ENCODE measurements around the gene TMEM250.

Gene TMEM250

DNA sequence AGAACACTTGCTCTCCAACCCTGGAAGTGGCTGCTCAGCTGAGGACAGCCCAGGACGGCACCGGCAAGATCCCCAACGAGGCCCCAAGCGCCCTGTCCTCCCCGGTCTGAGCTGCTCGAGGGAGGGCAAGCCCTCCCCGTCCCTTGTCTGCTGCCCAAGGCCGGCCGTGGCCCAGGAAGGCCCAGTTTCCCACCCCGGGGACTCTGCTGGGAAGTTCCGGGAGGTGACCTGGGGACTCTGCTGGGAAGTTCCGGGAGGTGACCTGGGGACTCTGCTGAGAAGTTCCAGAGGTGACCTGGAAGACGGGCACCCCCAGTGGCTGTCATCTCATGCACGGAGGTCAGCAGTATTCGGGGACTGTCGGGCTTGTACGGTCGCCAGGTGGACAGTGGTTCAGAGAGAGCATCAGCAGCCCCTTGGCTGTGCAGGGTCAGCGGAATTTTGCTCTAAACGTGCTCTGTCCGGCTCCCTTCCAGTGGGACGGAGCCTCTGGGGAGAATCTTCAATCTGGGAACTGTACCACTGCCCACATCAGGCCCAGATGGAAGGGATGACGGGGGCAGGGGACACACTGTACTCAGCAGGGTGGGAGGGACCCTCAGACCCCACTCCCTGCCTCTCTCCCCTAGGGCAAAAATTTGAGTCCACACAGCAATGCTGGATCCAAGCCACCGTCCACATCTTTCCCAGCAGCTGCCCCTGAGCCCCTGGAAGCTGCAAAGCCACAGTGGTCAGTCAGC, 30.8 kb downstream of the TMEM250 start:
- TF ChIP-seq, protein P1, sequence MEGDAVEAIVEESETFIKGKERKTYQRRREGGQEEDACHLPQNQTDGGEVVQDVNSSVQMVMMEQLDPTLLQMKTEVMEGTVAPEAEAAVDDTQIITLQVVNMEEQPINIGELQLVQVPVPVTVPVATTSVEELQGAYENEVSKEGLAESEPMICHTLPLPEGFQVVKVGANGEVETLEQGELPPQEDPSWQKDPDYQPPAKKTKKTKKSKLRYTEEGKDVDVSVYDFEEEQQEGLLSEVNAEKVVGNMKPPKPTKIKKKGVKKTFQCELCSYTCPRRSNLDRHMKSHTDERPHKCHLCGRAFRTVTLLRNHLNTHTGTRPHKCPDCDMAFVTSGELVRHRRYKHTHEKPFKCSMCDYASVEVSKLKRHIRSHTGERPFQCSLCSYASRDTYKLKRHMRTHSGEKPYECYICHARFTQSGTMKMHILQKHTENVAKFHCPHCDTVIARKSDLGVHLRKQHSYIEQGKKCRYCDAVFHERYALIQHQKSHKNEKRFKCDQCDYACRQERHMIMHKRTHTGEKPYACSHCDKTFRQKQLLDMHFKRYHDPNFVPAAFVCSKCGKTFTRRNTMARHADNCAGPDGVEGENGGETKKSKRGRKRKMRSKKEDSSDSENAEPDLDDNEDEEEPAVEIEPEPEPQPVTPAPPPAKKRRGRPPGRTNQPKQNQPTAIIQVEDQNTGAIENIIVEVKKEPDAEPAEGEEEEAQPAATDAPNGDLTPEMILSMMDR (IDR thresholded peaks at IDR 0.05; ENCODE audit: low read depth, low read length), result no peak
- H3K4me3 ChIP-seq (ENCODE audit: low read depth, low read length), result no peak overlapping the region

DNA sequence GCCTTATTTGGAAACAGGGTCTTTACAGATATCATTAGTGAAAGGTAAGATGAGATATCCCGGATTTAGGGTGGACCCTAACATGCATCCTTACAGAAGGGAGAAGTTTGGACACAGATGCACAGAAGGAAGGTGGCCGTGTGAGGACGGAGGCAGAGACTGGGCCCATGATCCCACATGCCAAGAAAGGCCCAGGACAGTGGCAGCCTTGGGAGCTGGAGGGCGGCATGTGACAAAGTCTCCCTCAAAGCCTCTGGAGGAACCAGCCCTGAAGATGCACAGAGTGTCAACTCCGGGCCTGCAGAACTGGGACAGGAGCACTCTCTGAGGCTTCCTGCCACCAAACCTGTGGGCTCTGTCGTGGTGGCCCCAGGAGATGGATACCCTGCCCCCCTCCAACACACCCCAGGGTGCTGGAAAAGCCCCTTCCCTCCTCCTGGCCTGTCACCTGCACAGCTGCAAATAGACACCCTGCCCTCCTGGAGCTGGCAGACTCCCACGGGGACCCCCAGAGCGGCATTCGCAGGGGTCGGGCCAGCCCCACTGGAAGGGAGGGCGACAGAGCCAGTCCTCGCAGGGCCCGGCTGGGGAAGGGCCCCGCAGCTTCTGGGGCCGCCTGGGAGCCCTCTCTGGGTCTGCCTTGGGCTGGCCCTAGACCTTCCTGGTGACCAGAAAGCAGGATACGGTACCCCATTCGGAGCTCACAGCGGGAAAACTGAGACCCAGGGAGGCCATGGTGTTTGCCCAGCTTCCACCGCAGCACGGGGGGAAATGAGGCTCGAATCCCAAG, 31.5 kb downstream of the TMEM250 start:
- TF ChIP-seq, protein P1 (IDR thresholded peaks at IDR 0.05; ENCODE audit: low read depth, low read length), result no peak
- no peak overlapping the region for H3K4me3 ChIP-seq (ENCODE audit: low read depth, low read length)

DNA sequence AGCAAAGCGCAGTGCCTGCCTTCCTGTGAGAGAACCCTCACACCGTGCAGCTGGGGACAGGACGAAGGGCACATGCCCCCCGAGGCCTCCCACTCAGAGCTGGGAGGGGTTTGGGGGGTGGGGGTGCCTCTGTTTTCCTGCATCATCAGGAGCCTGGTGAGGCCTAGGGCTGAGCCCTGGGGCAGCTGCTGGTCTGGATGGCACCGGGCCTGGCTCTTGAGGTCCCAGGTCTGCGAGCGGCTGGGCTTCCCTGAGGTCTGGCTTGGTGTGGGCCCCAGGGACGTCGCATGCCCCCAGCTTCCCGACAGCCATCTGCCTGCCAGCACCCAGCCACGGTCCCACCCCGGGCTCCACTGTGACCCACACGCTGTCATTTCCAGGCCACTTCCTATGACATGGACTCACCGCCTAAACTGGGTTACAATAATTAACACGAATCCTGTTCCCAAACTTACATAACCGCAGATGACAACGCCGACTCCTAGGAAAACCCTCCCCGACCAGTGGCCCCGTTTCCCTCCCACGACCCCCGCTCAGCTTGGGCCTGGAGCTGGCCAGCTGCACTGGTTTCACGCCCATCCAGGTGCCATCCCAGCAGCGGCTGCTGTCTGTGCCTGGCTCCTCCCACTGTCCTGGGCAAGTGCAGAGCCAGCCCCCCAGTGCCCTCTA, 32.3 kb downstream of the TMEM250 start:
- TF ChIP-seq, protein P1 (IDR thresholded peaks at IDR 0.05; ENCODE audit: low read depth, low read length), result no peak

DNA sequence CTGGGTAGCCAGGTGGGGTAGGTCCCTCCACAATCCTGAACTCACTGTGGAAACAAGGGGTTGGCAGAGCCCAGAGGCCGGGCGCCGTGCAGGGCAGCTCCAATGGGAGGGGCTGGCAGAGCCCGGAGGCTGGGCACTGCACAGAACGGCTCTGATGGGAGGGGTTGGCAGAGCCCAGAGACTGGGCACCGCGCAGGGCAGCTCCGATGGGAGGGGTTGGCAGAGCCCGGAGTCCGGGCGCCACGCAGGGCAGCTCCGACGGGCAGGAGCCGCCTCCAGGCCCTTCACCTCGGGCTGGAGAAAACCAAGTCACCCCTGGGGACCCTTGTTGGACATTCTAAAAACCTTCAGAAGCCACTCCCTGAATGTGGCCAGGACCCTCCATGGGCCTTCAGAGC, 32.9 kb downstream of the TMEM250 start:
- no peak overlapping the region for H3K4me3 ChIP-seq (ENCODE audit: low read depth, low read length)
- TF ChIP-seq, protein P1 (IDR thresholded peaks at IDR 0.05; ENCODE audit: low read depth, low read length), result no peak

More for the DNA sequence above, 32.3 kb downstream of the TMEM250 start:
- H3K4me3 ChIP-seq (ENCODE audit: low read depth, low read length), result no peak overlapping the region

DNA sequence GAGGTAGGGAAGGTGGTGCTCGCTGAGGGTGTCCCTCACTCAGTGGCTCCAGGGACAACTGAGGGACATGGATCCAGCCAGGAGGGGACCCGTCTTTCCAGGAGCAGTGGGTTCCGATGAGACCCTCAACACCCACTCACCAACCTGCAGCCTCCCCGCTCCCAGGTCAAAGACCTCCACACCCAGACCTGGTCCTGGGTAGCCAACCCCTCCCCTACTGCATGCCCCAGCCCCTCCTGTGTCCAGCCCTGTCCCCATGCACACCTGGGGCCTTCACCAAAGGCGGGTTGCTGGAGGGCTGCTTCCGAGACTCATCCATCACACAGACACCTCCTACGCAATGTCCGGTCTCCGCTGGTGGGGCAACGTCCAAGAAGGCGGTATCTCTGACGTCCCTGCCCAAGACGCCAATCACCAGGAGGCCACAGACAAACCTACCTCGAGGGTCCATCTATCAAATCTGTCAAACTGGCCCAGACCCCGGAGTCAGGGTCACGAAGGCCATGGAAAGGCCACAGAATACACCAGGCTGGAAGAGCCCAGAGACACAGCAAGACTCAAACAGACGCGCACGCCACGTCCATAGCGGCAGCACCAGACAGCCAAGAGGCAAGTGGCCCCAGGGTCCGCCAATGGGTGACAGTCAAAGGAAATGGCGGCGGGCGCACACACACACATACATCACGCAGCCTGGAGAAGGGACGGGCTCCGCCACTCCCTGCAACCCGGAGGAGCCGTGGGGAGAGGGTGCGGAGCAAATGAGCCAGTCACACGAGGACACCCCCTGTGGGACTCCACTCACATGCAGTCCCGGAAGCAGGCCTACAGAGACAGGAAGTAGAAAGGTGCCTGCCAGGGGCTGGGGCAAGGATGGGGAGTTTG, 34.4 kb downstream of the TMEM250 start:
- TF ChIP-seq, protein P1 (IDR thresholded peaks at IDR 0.05; ENCODE audit: low read depth, low read length), result no peak

DNA sequence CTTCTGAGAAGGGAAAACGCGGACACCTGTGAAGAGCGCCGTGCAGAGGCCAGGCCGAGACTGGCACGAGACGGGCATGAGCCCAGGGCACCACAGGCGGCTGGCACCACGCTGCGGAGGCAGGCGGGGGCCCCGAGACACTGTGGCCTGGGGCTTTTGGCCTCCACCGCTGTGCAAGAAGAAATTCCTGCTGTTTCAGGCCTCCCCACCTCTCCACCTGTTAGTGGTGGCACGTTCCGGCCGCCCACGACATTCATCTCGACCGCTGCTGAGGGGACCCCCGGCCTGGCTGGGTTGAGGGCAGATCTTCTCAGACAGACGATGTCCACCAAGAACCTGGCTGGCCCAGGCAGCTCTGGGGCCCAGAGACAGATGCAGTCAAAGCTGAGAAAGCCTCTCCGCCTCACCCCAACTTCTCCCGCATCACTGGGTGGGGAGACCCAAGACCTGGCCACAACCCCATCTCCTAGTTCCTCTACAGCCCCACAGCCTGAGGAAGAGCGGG, 35.1 kb downstream of the TMEM250 start:
- TF ChIP-seq, protein P1 (IDR thresholded peaks at IDR 0.05; ENCODE audit: low read depth, low read length), result no peak
- H3K4me3 ChIP-seq (ENCODE audit: low read depth, low read length), result no peak overlapping the region

More for the DNA sequence above, 34.4 kb downstream of the TMEM250 start:
- no peak overlapping the region for H3K4me3 ChIP-seq (ENCODE audit: low read depth, low read length)
